HepG2 (cell line): Measurements from ENCODE around the gene JAKMIP2. TPM values are rescaled to one million over a fixed set of nuclear protein-coding genes. Genes with fewer than 3 reads are reported as not detected.

Experiments used
- ATAC-seq: fragments of 200-7000 bp; cut with Tn5 transposase; 3 replicates; pipeline ENCODE4 v1.9.1; 2020; ENCODE audit warnings: mild to moderate bottlenecking, moderate library complexity
- BruUV-seq: library from RNA; stranded (reverse); fragments of 400-500 nt; replicated peaks from 2 replicates; lab custom pipeline; 2021; lab: Mats Ljungman, UMichigan
- CTCF ChIA-PET: fragments of 300-600 bp; formaldehyde crosslinking; extraction: SDS; loops from one replicate; lab custom pipeline; 2021; ENCODE audit warnings: low total read pairs, inconsistent platforms, low intra/inter-chr PET ratio; lab: Yijun Ruan, JAX
- POLR2A ChIA-PET: fragments of 350-600 bp; sonication (Branson Sonifier 250); formaldehyde crosslinking; loops from one replicate; lab custom pipeline; 2020; ENCODE audit warnings: antibody characterized with exemption, inconsistent platforms; lab: Yijun Ruan, JAX
- DNase-seq: peaks from one replicate; pipeline ENCODE4 v3.0.0-alpha.2; 2015; ENCODE audit warnings: low spot score
- FAIRE-seq: peaks from 3 replicates; lab custom pipeline; 2011; peaks lifted over from hg19 to GRCh38; lab: Jason Lieb, UNC
- H2AFZ ChIP-seq: one replicate; pipeline ENCODE4 v1.6.1; 2011; ENCODE audit warnings: low read length, inconsistent platforms
- H3K27ac ChIP-seq: fragments of 300-600 bp; 3 replicates; pipeline ENCODE4 v1.8.0; 2011; ENCODE audit warnings: mixed run types, mild to moderate bottlenecking, mixed read lengths, low read length, inconsistent platforms; ENCODE audit not compliant: insufficient read depth; ENCODE audit errors: extremely low read length
- H3K27me3 ChIP-seq, 2 experiments: fragments of 200-600 bp in 1 of 2; 2 replicates in 1 of 2; 3 replicates in 1 of 2; pipeline versions ENCODE4 v1.6.0 to v1.8.0; 2011; ENCODE audit warnings: low read length in 2 of 2, mild to moderate bottlenecking in 2 of 2, moderate library complexity in 2 of 2, inconsistent platforms in 1 of 2; ENCODE audit not compliant: insufficient read depth in 2 of 2, control insufficient read depth in 1 of 2
- H3K36me3 ChIP-seq, 2 experiments: fragments of 200-600 bp in 1 of 2; replicated peaks in 1 of 2; 2 replicates in 1 of 2; 3 replicates in 1 of 2; pipeline versions ENCODE4 v1.5.1 to v1.8.0; 2011; ENCODE audit warnings: low read length in 2 of 2, inconsistent platforms in 1 of 2; ENCODE audit not compliant: insufficient read depth in 2 of 2, control insufficient read depth in 1 of 2
- H3K4me1 ChIP-seq: 2 replicates; pipeline ENCODE4 v1.5.1; 2012; ENCODE audit warnings: low read length, inconsistent platforms; ENCODE audit not compliant: insufficient read depth
- H3K4me2 ChIP-seq: 2 replicates; pipeline ENCODE4 v1.6.0; 2011; ENCODE audit warnings: low read depth, low read length, inconsistent platforms
- H3K4me3 ChIP-seq, 3 experiments: fragments of 200-600 bp in 1 of 3; sonication (generic), shearing (Covaris generic) in 1 of 3; replicated peaks in 1 of 3; 2 replicates each; pipeline ENCODE4 v1.5.1; 2011 to 2016; ENCODE audit warnings: low read length in 3 of 3, inconsistent platforms in 2 of 3, low read depth in 2 of 3, mild to moderate bottlenecking in 2 of 3, control low read depth in 1 of 3, mixed read lengths in 1 of 3; ENCODE audit not compliant: insufficient read depth in 1 of 3
- H3K79me2 ChIP-seq: one replicate; pipeline ENCODE4 v1.6.1; 2011; ENCODE audit warnings: low read length, inconsistent platforms; ENCODE audit not compliant: insufficient read depth
- H3K9ac ChIP-seq: 2 replicates; pipeline ENCODE4 v1.6.0; 2011; ENCODE audit warnings: mild to moderate bottlenecking, low read depth, low read length, inconsistent platforms; ENCODE audit not compliant: insufficient read depth
- H3K9me3 ChIP-seq: 2 replicates; pipeline ENCODE4 v1.5.1; 2012; ENCODE audit warnings: mild to moderate bottlenecking, low read length
- H4K20me1 ChIP-seq: 2 replicates; pipeline ENCODE4 v1.6.0; 2011; ENCODE audit warnings: inconsistent platforms, mild to moderate bottlenecking, low read length, moderate library complexity; ENCODE audit not compliant: insufficient read depth
- DR1 ChIP-seq: sonication (generic); formaldehyde crosslinking; IDR thresholded peaks from 2 replicates; pipeline ENCODE4 v1.8.0; 2021; ENCODE audit warnings: mild to moderate bottlenecking, missing genetic modification reagents, inconsistent platforms
- HOXA5 ChIP-seq: sonication (generic); formaldehyde crosslinking; IDR thresholded peaks from 2 replicates; pipeline ENCODE4 v1.4.0; 2020; ENCODE audit warnings: missing genetic modification reagents
- MAZ ChIP-seq, 2 experiments: sonication (generic) in 1 of 2; formaldehyde crosslinking in 1 of 2; IDR thresholded peaks; 2 replicates each; pipeline versions ENCODE4 v1.5.0 to v1.6.1; 2012 to 2020; ENCODE audit warnings: low read depth in 2 of 2, mild to moderate bottlenecking in 2 of 2, borderline replicate concordance in 1 of 2, improper control_type of control experiment in 1 of 2, low read length in 1 of 2, missing genetic modification reagents in 1 of 2, moderate library complexity in 1 of 2
- SIN3B ChIP-seq: fragments of 150-350 bp; IDR thresholded peaks from 2 replicates; pipeline ENCODE4 v1.6.1; 2014; ENCODE audit warnings: low read length
- YEATS2 ChIP-seq: sonication (generic); formaldehyde crosslinking; IDR thresholded peaks from 2 replicates; pipeline ENCODE4 v1.4.0; 2020; ENCODE audit warnings: missing genetic modification reagents, borderline replicate concordance
- YY1 ChIP-seq: IDR thresholded peaks from 2 replicates; pipeline ENCODE4 v1.6.1; 2011; ENCODE audit warnings: low read length, low read depth, moderate library complexity, mild to moderate bottlenecking; ENCODE audit not compliant: insufficient read depth, insufficient replicate concordance
- ZFP36L1 ChIP-seq: sonication (generic); formaldehyde crosslinking; IDR thresholded peaks from 2 replicates; pipeline ENCODE4 v1.8.0; 2022; ENCODE audit warnings: mild to moderate bottlenecking, missing genetic modification reagents, moderate library complexity
- ZNF670 ChIP-seq: sonication (generic); formaldehyde crosslinking; IDR thresholded peaks from 2 replicates; pipeline ENCODE4 v1.8.0; 2022; ENCODE audit warnings: mild to moderate bottlenecking, missing genetic modification reagents, borderline replicate concordance
- WGBS: methylation state at CpG from one replicate; pipeline ENCODE4 v1.1.6; 2017; ENCODE audit warnings: low lambda C conversion rate; 5-methylcytosine and 5-hydroxymethylcytosine counted together
- in situ Hi-C: cut with HindIII; loops from 2 replicates; pipeline ENCODE4 v1.10.0; 2017; ENCODE audit warnings: low pct_unique_long_range_greater_than_20kb; ENCODE audit not compliant: extremely low pct_ligation_motif_present
- intact Hi-C: fragments of 100-400 bp; cut with micrococcal nuclease; formaldehyde crosslinking; loops from one replicate; pipeline ENCODE4 v1.10.0; 2022; ENCODE audit not compliant: unreplicated experiment
- polyA plus RNA-seq, 8 experiments: library from polyadenylated mRNA; depleted of rRNA in 3 of 8; stranded (reverse) in 7 of 8; unstranded in 1 of 8; fragments of >200 nt; fragmentation: Illumina TruSeq in 4 of 8; extraction: Trizol in 4 of 8; gene quantifications; 2 replicates each; pipeline versions ENCODE4 v1.2.1 to v1.2.3, GENCODE V29; 2011 to 2016; ENCODE audit warnings: low read depth in 4 of 8, missing spikeins in 1 of 8, mixed read lengths in 1 of 8; ENCODE audit not compliant: insufficient read depth in 1 of 8
- total RNA-seq, 5 experiments: library from RNA; depleted of rRNA; stranded (reverse); fragments of >200 nt; fragmentation: Illumina TruSeq; extraction: Trizol; gene quantifications; 2 replicates each; pipeline ENCODE4 v1.2.3, GENCODE V29; 2016; ENCODE audit warnings: low read depth in 1 of 5
- TF ChIP-seq, protein P1 (sequence below): sonication (generic); formaldehyde crosslinking; IDR thresholded peaks from 2 replicates; pipeline ENCODE4 v1.4.0; 2020; ENCODE audit warnings: mild to moderate bottlenecking, low read depth, missing genetic modification reagents
- TF ChIP-seq, protein P2 (sequence below): sonication (generic); formaldehyde crosslinking; IDR thresholded peaks from 2 replicates; pipeline ENCODE4 v1.8.1; 2023; ENCODE audit warnings: mild to moderate bottlenecking, moderate library complexity, missing genetic modification reagents
- TF ChIP-seq, protein P3 (sequence below): sonication (generic); formaldehyde crosslinking; conservative IDR thresholded peaks from 2 replicates; pipeline ENCODE4 v1.5.0; 2020; ENCODE audit warnings: missing genetic modification reagents

The JAKMIP2 gene
- total and polyA plus RNA-seq, 2 of the 13 experiments (the other 11 are each of a cell fraction or from before 2014, with no cell fraction given) = 0.04 to 2.1 TPM

DNA sequence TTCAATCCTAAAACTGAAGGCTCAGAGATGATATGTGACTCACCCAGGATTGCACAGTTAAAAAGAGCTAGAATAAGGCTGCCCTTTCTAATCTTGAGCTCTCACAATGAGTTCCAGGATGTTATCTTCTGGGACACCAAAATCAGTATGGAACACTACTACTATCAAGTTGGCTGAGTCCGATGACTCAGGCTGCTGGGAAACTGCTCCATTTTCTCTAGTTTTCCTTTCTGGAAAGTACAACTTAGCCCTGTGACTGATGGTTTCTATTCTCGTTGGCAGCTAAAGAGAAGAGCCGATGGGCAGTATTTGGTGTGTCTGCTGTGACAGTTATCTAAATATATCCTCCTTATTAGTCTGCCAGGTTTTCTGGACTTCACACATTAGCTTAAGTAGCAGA lies 234.8 kb downstream of the JAKMIP2 start:
- BruUV-seq = no TSS peak
- intact Hi-C loops = no loop called here
- Histone ChIP-seq H3K4me2 (no peak overlapping the region), H3K27me3 (no peaks in the 10 kb centered on the region)
- no peak for FAIRE-seq
- TF ChIP-seq MAZ (IDR thresholded peaks at IDR 0.05; ENCODE audit: borderline replicate concordance, low read depth, low read length) (no peak), MAZ (CRISPR knock-in tag; IDR thresholded peaks at IDR 0.05; ENCODE audit: low read depth) (no peak), YEATS2 (CRISPR knock-in tag) (no peak), ZFP36L1 (CRISPR knock-in tag) (no peak), DR1 (CRISPR knock-in tag) (no peak), YY1 (no peak), ZNF670 (CRISPR knock-in tag) (no peak), SIN3B (no peak), HOXA5 (CRISPR knock-in tag) (no peak)
- TF ChIP-seq, protein P1, sequence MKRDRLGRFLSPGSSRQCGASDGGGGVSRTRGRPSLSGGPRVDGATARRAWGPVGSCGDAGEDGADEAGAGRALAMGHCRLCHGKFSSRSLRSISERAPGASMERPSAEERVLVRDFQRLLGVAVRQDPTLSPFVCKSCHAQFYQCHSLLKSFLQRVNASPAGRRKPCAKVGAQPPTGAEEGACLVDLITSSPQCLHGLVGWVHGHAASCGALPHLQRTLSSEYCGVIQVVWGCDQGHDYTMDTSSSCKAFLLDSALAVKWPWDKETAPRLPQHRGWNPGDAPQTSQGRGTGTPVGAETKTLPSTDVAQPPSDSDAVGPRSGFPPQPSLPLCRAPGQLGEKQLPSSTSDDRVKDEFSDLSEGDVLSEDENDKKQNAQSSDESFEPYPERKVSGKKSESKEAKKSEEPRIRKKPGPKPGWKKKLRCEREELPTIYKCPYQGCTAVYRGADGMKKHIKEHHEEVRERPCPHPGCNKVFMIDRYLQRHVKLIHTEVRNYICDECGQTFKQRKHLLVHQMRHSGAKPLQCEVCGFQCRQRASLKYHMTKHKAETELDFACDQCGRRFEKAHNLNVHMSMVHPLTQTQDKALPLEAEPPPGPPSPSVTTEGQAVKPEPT (CRISPR knock-in tag) = no peak
- TF ChIP-seq, protein P2, sequence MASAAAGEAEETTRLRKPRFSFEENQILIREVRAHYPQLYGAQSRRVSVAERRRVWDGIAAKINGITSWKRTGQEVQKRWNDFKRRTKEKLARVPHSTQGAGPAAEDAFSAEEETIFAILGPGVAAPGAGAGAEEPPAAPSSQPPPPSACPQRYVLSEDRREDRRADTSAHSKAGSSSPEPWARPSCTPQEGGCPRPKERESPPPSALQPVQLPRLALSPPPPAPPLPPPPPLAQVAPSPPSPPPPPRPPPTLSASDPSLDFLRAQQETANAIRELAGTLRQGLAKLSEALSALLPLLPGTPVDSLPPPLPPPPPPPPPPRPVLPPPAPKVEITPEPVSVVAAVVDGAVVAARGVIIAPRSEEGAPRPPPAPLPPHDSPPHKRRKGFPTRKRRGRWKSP (CRISPR knock-in tag) = no peak
- TF ChIP-seq, protein P3, sequence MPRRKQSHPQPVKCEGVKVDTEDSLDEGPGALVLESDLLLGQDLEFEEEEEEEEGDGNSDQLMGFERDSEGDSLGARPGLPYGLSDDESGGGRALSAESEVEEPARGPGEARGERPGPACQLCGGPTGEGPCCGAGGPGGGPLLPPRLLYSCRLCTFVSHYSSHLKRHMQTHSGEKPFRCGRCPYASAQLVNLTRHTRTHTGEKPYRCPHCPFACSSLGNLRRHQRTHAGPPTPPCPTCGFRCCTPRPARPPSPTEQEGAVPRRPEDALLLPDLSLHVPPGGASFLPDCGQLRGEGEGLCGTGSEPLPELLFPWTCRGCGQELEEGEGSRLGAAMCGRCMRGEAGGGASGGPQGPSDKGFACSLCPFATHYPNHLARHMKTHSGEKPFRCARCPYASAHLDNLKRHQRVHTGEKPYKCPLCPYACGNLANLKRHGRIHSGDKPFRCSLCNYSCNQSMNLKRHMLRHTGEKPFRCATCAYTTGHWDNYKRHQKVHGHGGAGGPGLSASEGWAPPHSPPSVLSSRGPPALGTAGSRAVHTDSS (CRISPR knock-in tag) = no peak
- TF ChIP-seq, all 625 proteins: peak for 0
- no peaks in the 10 kb centered on the region for H3K9me3 ChIP-seq
- no peak overlapping the region for H3K9ac ChIP-seq
- in situ Hi-C loops = no loop called here
- ChIA-PET CTCF (no interaction called here), POLR2A (no interaction called here)
- H3K36me3 ChIP-seq = no peaks in the 10 kb centered on the region
- no peaks in the 10 kb centered on the region for H3K4me1 ChIP-seq
- H2AFZ ChIP-seq = no peak overlapping the region
- H3K4me3 ChIP-seq = no peak overlapping the region
- H3K79me2 ChIP-seq = no peaks in the 10 kb centered on the region
- H4K20me1 ChIP-seq = no peaks in the 10 kb centered on the region
- DNase-seq = no peak
- WGBS = 15% methylated on average over 3 of the region's 3 CpGs
- ATAC-seq = no peak
- no peak overlapping the region for H3K27ac ChIP-seq
